ENCODE data around the gene MYO15B.
"Not testable (repeated sequence)": the region's sequence is repeated elsewhere in the genome, so short reads cannot be mapped to it uniquely, and the experiment has no call there.

MYO15B gene

DNA sequence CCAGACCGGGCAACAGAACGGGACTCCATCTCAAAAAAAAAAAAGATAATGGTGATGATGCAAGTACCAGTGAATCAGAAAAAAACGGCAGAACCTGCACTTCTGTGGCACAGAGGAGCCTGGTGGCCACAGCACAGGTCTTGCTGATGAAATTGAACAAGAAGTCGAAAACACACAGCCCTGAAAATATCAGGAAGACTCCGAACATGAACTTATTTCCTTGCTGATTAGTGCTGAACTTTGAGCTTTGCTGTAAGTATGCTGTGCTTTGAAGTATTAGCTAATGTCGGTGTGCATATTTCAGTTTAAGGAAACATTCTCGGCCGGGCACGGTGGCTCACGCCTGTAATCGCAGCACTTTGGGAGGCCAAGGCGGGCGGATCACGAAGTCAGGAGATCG is 10.9 kb upstream of the MYO15B start:
- no peak for DNase-seq (ENCODE audit: low read depth)

DNA sequence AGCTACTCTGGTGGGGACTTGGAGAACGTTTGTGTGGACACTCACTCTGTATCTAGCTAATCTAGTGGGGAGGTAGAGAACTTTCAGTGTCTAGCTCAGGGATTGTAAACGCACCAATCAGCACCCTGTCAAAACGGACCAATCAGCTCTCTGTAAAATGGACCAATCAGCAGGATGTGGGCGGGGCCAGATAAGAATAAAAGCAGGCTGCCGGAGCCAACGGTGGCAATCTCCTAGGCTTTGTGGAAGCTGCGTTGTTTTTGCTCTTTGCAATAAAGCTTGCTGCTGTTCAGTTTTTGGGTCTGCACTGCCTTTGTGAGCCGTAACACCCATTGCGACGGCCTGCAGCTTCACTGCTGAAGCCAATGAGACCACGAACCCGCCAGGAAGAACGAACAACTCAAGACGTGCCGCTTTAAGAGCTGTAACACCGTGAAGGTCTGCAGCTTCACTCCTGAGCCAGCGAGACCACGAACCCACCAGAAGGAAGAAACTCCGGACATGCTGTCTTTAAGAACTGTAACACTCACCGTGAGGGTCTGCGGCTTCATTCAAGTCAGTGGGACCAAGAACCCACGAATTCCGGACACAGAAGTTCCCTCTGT is 6.4 kb upstream of the MYO15B start:
- peak; percentile 45 for DNase-seq (ENCODE audit: low read depth)

DNA sequence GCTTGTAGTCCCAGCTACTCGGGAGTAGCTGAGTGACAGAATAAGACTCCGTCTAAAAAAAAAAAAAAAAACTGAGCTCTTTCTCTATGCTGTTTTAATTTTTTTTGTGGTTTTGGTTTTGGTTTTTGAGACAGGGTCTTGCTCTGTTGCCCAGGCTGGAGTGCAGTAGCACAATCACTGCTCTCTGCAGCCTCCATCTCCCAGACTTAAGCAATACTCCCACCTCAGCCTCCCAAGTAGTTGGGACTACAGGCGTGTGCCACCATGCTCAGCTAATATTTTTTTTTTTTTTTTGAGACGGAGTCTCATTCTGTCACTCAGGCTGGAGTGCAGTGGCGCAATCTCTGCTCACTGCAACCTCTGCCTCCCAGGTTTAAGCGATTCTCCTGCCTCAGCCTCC is 4.4 kb upstream of the MYO15B start:
- not testable (repeated sequence) for DNase-seq (ENCODE audit: low read depth)

DNA sequence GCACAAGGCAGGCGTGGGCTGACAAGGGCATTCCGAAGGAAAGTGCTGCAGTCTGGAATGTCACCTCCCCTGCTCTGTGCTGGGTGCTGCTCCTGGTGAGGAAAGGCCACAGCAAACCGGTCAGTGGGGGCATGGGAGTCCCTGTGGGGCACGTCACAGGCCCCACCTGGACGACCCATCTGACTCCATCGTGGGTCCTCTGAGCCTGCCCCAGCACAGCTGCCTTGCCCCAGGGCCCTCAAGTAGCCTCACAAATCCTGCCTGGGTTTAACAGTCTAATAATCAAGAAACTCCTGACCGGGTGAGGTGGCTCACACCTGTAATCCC is 2.8 kb upstream of the MYO15B start:
- DNase-seq (ENCODE audit: low read depth): no peak

DNA sequence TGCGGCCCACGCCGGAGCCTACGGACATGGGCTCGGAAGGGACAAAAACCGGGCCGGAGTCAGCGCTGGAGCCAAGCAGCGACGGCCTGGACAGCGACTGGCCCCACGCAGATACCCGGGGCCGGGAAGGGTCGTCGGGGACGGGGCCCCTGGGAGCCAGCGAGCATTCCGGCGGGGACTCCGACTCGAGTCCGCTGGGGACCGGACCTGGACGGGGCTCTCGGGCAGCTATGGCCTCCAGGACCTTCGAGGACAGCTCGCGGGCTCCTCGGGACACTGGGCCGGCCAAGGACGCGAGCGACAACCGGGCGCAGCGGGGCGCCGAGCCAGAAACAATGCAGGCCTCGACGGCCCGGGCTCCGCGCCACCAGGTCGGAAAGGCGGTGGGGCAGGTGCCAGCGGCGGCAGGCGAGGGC is 1.0 kb downstream of the MYO15B start:
- no peak for DNase-seq (ENCODE audit: low read depth)

DNA sequence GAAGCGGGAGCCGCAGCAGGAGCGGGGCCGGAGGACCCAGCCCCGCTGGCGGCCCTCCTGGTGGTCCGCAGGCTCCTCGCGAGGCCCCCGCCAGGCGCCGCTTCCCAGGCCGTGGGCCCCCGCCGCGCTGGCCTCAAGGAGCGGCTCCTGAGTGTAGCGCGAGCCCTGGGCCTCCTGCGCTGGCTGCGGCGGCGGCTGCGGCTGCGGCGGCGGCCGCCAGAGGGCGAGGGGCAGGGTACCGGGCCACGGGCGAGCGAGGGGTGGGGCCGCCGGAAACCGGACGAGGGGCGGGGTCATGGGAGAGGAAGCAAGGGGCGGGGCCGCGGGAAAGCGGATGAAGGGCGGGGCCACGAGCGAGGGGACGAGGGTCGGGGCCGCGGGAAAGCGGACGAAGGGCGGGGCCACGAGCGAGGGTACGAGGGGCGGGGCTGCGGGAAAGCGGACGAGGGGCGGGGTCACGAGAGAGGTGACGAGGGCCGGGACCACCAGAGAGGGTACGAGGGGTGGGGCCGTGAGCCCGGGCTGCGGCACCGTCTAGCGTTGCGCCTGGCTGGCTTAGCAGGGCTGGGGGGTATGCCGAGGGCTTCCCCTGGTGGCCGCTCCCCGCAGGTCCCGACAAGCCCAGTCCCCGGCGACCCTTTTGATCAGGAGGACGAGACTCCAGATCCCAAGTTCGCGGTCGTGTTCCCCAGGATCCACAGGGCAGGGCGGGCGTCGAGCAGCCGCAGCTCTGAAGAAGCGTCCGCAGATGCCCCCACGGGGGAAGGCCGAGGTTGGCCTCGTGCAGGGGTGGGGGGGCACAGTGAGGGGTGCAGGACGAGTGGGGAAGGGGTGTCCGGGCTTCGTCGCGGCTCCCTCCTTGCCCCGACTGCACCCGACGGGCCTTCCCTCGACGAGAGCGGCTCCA is 1.7 kb downstream of the MYO15B start:
- peak; percentile 91 for DNase-seq (ENCODE audit: low read depth)

DNA sequence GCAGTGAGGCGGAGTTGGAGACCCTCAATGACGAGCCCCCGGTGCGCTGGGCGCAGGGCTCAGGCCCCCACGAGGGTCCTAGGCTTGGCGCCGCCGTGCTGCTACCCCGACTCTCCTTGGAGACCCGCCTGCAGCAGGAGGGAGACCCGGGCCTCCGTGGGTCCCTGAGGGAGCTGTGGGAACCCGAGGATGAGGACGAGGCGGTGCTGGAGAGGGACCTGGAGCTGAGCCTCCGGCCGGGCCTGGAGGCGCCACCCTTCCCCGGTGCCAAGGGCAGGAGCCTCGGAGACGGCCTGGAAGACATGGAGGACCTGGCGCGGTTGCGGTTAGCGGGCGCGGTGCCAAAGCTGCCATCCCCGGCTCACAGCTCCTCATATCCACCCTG is 2.3 kb downstream of the MYO15B start:
- no peak for DNase-seq (ENCODE audit: low read depth)

DNA sequence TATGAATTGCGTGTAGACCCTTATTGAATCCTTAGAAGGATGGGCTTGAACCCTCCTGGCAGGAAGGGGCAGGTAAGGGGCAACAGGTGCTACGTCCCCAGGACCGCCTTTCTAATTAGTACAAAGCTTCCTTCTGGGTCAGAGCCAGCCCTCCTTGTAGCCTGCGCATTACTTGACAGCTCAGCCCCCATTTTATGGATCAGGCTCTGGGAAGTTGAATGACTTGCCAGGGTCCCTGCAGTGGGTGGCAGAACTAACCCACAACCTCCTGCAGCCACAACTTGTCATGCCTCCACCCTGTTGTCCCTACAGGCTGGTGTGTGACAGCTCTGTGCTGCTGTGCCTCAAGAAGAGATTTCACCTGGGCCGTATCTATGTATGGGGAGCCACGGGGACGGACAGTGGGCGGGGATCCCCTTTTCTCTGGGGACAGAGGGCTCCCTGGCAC is 2.7 kb downstream of the MYO15B start:
- no peak for DNase-seq (ENCODE audit: low read depth)

DNA sequence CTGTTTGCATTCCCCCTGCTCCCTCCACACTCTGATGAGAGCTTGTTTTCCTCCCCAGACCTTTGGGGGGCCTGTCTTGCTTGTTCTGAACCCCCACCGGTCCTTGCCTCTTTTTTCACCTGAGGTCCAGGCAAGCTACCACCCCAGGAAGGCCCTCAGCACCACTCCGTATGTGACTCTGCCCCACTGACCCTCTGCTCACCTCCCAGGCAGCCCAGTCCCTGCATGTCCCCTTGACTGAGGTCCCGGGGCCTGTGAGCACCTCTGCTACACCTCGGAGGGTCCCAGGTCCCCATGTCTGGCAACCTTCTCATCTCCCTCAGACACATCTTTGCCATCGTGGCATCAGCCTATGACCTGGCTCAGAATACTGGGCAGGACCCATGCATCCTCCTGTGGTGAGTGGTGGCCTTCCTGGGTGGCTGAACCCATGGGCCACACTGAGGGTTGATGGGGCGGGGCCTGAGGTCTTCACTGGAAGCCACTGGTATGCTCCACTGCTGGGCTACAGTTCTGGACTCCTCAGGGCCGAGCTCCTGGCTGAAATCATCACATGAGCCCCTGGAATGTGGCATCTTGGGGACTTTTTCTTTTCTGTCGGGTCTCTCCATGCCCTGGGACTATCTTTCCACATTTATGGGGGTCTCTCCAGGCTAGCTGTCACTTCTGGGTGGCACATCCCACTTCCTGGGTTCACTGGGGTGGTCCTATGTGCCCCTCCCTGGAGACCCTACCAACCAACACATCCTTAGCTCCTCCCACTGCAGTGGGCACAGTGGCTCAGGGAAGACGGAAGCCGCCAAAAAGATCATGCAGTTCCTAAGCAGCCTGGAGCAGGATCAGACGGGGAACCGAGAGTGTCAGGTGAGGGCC is 3.5 kb downstream of the MYO15B start:
- no peak for DNase-seq (ENCODE audit: low read depth)

DNA sequence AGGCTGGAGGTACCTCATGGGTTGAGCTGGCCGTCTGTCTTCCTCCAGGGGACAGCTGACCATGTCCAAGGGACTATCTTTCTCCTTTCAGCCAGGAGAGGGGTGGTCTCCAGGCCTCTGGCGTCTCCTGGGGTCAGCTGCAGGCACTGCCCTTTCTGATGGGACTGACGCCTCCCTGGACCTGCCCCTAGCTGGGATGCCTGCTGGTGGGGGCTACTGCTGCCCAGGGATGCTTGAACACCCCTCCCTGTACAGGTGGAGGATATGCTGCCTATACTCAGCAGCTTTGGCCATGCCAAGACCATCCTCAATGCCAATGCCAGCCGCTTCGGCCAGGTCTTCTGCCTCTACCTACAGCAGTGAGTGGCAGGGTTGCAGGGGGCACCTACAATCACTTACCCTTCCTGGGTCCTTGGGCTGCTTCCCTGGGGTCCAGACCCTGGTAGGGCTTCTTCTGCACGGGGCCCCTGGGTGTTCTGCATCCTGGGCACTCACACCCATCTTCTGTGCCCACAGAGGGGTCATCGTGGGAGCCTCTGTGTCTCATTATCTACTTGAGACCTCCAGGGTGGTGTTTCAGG is 4.2 kb downstream of the MYO15B start:
- DNase-seq (ENCODE audit: low read depth): no peak

DNA sequence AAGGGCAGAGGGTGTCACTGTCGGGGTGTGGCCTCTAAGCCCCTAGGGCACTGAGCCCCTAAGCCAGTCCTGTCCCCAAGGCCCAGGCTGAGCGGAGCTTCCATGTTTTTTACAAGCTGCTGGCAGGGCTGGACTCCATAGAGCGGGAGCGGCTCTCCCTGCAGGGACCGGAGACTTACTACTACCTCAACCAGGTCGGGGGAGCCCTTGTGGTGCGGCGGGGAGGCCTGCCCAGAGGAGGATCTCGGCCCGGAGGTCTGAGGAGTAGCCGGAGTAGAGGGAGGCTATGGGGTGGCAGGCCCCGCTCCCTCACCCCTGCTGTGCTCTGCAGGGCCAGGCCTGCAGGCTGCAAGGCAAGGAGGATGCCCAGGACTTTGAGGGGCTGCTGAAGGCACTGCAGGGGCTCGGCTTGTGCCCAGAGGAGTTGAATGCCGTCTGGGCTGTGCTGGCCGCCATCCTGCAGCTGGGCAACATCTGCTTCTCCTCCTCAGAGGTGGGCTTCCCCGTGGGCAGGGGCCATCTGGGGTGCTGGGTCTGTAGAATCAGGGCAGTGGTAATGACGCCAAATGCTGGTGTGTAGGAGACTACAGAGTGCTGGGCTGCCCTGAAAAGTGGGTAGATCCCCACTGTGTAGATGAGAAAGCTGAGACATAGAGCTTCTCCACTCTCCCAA is 4.9 kb downstream of the MYO15B start:
- no peak for DNase-seq (ENCODE audit: low read depth)

DNA sequence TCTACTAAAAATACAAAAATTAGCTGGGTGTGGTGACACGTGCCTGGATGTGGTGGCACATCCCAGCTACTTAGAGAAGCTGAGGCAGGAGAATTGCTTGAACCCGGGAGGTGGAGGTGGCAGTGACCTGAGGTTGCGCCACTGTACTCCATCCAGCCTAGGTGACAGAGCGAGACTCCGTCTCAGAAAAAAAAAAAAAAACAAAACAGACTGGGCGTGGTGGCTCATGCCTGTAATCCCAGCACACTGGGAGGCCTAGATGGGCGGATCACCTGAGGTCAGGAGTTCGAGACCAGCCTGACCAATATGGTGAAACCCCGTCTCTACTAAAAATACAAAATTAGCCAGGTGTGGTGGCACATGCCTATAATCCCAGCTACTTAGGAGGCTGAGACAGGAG is 5.8 kb downstream of the MYO15B start:
- DNase-seq (ENCODE audit: low read depth): not testable (repeated sequence)

DNA sequence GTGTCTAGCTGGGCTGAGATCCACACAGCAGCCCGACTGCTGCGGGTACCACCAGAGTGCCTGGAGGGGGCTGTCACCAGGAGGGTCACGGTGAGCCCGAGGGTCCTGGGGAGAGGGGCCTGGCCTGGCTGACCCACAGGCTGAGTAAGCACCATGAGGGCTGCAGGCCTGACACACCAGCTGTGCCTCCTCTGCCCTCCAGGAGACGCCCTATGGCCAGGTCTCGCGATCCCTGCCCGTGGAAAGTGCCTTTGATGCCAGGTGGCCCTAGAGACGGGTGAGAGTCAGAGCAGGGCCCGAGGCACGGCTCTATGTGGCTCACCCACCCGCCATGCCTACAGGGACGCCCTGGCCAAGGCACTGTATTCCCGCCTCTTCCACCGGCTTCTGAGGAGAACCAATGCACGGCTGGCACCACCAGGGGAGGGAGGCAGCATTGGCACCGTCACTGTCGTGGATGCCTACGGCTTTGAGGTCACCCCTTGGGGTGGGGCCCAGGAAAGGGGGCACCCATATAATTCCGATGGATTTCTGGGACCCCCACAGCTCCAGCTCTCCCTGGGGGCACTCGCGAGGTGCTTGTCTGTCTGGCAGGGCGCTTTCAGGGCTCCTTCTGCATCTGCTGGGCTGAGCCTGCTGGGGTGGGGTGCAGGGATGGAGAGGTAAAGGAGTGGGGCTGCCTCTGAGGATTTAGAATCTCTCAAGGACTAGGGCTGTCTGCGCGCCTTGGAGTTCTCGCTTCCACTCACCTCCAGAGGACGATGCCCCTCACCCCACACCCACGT is 7.1 kb downstream of the MYO15B start:
- no peak for DNase-seq (ENCODE audit: low read depth)

DNA sequence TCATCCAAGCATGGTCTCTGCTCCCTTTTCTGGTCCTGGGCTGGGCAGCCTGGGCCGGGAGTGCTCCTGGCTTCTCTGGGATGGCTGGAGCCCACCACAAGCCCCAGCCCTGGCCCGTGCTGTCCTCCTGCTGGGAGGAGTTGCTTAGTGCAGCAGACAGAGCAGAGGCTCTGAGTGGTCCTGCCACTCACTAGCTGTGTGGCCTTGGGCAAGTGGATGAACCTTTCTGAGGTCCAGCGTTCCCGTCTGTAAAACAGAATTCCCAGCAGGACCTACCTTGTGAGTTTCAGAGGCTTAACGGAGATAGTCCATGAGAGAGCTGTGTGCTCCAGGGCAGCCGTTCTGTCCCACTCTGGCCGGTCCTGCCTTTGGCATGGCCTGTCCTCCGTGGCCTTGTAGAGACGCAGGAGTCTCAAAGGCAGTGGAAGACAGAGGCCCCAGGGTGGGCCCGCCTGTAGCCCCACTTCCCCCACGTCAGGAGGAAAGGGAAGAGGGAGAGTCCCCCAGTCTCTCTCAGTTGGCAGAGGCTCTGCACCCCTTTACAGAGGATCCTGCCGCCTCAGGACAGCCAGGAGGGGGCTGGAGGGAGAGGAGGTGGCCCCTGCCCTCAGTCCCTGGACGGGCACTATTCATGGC is 7.8 kb downstream of the MYO15B start:
- DNase-seq (ENCODE audit: low read depth): no peak

DNA sequence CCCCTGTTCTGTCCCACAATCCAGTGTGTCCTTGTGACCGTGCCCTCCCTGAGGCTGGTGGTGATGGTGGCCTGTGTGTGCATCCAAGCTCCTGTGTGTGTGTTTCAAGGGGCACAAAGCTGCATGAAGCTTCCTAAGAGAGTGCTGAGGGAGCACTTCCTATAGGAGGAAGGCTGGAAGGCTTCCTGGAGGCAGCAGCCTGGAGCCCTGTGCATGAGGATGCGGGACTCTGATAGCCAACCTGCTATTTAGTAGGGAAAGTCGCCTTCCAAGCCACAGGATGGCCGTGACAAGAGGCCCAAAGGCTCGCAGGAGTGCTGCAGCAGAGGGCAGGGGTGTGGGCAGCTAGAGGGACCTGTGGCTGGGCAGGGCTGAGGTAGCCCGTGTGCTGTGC is 8.3 kb downstream of the MYO15B start:
- no peak for DNase-seq (ENCODE audit: low read depth)

DNA sequence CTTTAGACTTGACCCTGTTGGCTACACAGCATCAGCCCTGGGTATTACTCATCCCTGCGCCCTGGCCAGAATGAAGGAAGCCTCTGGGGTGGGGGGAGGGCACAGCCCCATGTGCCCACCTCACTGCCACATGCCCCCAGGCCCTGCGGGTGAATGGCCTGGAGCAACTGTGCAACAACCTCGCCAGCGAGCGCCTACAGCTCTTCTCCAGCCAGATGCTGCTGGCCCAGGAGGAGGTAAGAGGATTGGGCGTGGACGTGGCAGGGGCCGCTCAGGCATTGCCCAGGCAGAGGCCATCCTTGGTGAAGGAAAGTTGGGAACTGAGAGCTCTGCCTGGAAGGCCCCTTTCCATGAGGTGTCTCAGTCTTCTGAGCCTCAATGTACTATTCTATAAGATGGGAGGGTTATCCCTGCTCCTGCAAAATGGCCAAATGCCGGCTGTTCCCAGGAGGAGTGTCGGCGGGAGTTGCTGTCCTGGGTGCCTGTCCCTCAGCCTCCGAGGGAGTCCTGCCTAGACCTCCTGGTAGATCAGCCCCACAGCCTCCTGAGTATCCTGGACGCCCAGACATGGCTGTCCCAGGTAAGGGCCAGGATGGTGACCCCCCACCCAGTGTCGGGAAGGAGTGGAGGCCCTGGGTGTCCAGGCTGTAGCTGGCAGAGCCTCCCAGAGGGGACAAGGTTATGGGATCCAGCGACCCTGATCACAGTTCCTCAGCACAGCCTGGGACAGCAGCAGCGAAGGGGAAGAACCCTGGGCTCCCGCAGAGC is 8.9 kb downstream of the MYO15B start:
- DNase-seq (ENCODE audit: low read depth): no peak

DNA sequence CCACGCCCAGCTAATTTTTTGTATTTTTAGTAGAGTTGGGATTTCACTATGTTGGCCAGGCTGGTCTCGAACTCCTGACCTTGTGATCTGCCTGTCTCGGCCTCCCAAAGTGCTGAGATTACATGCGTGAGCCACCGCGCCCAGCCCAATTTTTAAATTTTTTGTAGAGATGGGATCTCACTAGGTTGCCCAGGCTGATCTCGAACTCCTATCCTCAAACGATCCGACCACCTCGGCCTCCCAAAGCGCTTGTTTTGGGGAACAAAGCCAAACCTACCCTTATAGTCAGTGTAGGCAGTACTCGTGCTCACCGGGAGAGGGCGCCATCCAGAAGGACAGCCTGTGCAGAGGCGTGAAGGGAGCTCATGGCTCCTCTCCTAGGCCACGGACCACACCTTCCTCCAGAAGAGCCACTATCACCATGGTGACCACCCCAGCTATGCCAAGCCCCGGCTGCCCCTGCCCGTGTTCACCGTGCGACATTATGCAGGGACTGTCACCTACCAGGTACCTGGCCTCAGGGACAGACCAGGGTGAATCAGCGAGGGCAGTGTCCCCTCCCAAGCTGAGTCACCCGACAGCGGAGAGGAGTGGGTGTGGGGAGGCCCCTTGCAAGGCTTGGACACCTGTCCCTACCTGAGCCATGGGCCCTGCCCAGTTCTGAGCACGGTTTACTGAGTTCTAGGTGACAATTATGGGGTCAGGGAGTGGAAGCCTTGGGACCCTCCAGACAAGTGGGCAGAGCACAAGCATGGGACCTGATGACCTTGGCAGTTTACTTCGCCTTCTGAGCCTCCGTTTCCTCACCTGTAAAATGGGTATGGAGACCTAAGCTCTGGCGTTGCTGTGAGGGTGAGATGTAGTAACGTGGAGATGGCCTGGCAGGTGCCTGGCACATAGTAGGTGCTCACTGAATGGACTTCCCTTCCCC is 13.7 kb downstream of the MYO15B start:
- DNase-seq (ENCODE audit: low read depth): peak; percentile 38

DNA sequence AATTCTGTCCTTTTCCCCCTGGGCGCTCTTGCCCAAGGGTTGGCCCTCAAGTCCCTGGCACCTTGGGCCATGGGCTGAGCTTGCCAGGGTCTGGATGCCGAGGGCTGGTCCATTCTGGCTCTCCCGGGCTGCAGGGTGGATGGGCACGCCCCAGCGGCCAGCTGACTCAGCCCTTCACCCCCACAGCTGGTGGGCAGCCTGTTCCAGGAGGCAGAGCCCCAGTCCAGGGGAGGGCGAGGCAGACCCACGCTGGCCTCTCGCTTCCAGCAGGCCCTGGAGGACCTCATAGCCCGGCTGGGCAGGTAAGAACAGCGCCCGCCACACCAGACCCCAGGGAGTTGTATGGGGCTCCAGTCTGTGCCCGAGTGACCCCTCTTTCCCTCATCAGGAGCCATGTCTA is 15.0 kb downstream of the MYO15B start:
- no peak for DNase-seq (ENCODE audit: low read depth)

DNA sequence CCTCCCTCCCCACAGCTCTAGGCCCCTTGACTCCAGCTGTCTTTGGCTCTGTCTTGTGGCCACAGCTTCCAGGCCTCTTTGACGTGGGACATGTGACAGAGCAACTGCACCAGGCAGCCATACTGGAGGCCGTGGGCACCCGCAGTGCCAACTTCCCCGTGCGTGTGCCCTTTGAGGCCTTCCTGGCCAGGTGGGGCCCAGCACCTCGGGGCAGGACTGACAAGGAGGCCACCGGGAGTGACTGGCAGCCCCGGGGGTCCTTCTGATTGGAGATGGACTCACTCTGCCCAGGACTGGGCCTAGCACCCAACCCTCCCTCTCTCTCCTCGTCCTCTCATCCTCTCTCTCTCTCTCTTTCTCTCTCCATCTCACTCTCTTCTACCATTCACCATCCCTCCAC is 15.5 kb downstream of the MYO15B start:
- no peak for DNase-seq (ENCODE audit: low read depth)

Measured in stimulated activated CD8-positive, alpha-beta memory T cell treated with anti-CD3 and anti-CD28 coated beads, Interleukin-4, amount 100 ng/mL, for 24 hours (primary cell).